Esophagus muscularis mucosa (tissue), 4 donors: ENCODE data around the gene PAXX. TPM values are rescaled to one million over a fixed set of nuclear protein-coding genes. Genes with fewer than 3 reads are reported as not detected.

Experiments
- DNase-seq: peaks from one replicate; pipeline ENCODE4 v3.0.0-alpha.2; 2017; ENCODE audit errors: extremely low spot score
- H3K27ac ChIP-seq, 4 donors: fragments of 200-600 bp; sonication (generic); replicated peaks in 1 of 4; 1 replicate in 3 of 4; 2 replicates in 1 of 4; pipeline ENCODE4 v1.5.1; 2016 to 2019; ENCODE audit warnings: mild to moderate bottlenecking in 1 of 4
- H3K27me3 ChIP-seq, 4 donors: fragments of 200-600 bp; sonication (generic); one replicate each; pipeline versions ENCODE4 v1.5.1 to v1.6.0; 2016 to 2019
- H3K36me3 ChIP-seq, 4 donors: fragments of 200-600 bp; sonication (generic); one replicate each; pipeline ENCODE4 v1.5.1; 2016 to 2019
- H3K4me1 ChIP-seq, 4 donors: fragments of 200-600 bp; sonication (generic); one replicate each; pipeline ENCODE4 v1.5.1; 2016 to 2019
- H3K4me3 ChIP-seq, 4 donors: fragments of 200-600 bp; sonication (generic); 1 replicate in 2 of 4; 2 replicates in 2 of 4; pipeline ENCODE4 v1.5.1; 2016 to 2019; ENCODE audit warnings: mild to moderate bottlenecking in 4 of 4, moderate library complexity in 1 of 4
- H3K9me3 ChIP-seq, 4 donors: fragments of 200-600 bp; sonication (generic); 1 replicate in 3 of 4; 2 replicates in 1 of 4; pipeline ENCODE4 v1.5.1; 2016 to 2019
- CTCF ChIP-seq, 3 experiments: fragments of 200-600 bp in 2 of 3; fragments of 450-650 bp in 1 of 3; sonication (generic) in 2 of 3; IDR thresholded peaks; one replicate each; pipeline ENCODE4 v1.5.1; 2017 to 2019; ENCODE audit warnings: antibody characterized with exemption in 3 of 3, mild to moderate bottlenecking in 2 of 3, moderate library complexity in 1 of 3
- EP300 ChIP-seq: sonication (generic); formaldehyde crosslinking; IDR thresholded peaks from one replicate; pipeline ENCODE4 v1.6.1; 2017; ENCODE audit warnings: antibody characterized with exemption
- POLR2A ChIP-seq: fragments of 450-650 bp; IDR thresholded peaks from one replicate; pipeline ENCODE4 v1.6.1; 2017; ENCODE audit warnings: antibody characterized with exemption, moderate library complexity, mild to moderate bottlenecking, low read depth
- POLR2AphosphoS5 ChIP-seq, 2 donors: sonication (generic); formaldehyde crosslinking; IDR thresholded peaks; one replicate each; pipeline ENCODE4 v1.6.1; 2017; ENCODE audit warnings: antibody characterized with exemption in 2 of 2
- WGBS: methylation state at CpG from one replicate; pipeline ENCODE4 v1.1.5; 2018; 5-methylcytosine and 5-hydroxymethylcytosine counted together
- intact Hi-C: fragments of 100-400 bp; cut with DNase I; formaldehyde crosslinking; loops from one replicate; pipeline ENCODE4 v1.15.1; 2023
- total RNA-seq, 4 donors: library from RNA; depleted of rRNA; stranded (reverse); fragments of >200 nt; gene quantifications; one replicate each; pipeline versions ENCODE4 v1.1.0 to v1.2.1, GENCODE V29; 2016

PAXX gene
- total RNA-seq, 4 donors from 2014 or later: 28.8 to 39.9 (median 37.8) TPM

- intact Hi-C loops: no loop called here
- Histone ChIP-seq H3K4me3 (peak overlapping the region; percentile 54 to 68 (median 56)), H3K27me3 (peaks cover 0 to 39% (median 0%) of the 10 kb centered on the region in 4 donors), H3K36me3 (no peaks in the 10 kb centered on the region), H3K4me1 (peaks cover 30 to 57% (median 50%) of the 10 kb centered on the region in 4 donors), H3K9me3 (no peaks in the 10 kb centered on the region), H3K27ac (peak overlapping the region in 3 of 4 donors; percentile 48 to 64 (median 52))
- 9% methylated on average over 12 of the region's 78 CpGs for WGBS
- TF ChIP-seq POLR2A (no peak), EP300 (no peak), POLR2AphosphoS5 (IDR thresholded peaks at IDR 0.05) (no peak), CTCF (IDR thresholded peaks at IDR 0.05) (no peak)
- no peak for DNase-seq
Observed at GRCh38 chr9:136978073-136978864, 14.0 kb upstream of the PAXX start.

GRCh38 chr9:136978865-136979544, 13.2 kb upstream of the PAXX start:
- intact Hi-C loops: no loop called here
- TF ChIP-seq POLR2AphosphoS5 (IDR thresholded peaks at IDR 0.05): no peak
- TF ChIP-seq EP300: no peak
- TF ChIP-seq CTCF (IDR thresholded peaks at IDR 0.05): no peak
- TF ChIP-seq POLR2A: no peak
- no peaks in the 10 kb centered on the region for H3K36me3 ChIP-seq
- H3K9me3 ChIP-seq: no peaks in the 10 kb centered on the region
- WGBS: 44% methylated on average over 21 of the region's 41 CpGs
- peaks cover 0 to 46% (median 0%) of the 10 kb centered on the region in 4 donors for H3K27me3 ChIP-seq
- peaks cover 30 to 57% (median 51%) of the 10 kb centered on the region in 4 donors for H3K4me1 ChIP-seq
- H3K4me3 ChIP-seq: no peak overlapping the region
- peak overlapping the region in 1 of 4 donors; percentile 18 for H3K27ac ChIP-seq
- DNase-seq: no peak

- no peak for DNase-seq
- Histone ChIP-seq H3K9me3 (no peaks in the 10 kb centered on the region), H3K4me3 (no peak overlapping the region), H3K27ac (no peak overlapping the region), H3K4me1 (peaks cover 37 to 58% (median 52%) of the 10 kb centered on the region in 4 donors), H3K27me3 (peaks cover 0 to 56% (median 4%) of the 10 kb centered on the region in 4 donors), H3K36me3 (no peaks in the 10 kb centered on the region)
- TF ChIP-seq POLR2A: no peak
- TF ChIP-seq EP300: no peak
- TF ChIP-seq CTCF (IDR thresholded peaks at IDR 0.05): no peak
- no peak for TF ChIP-seq POLR2AphosphoS5 (IDR thresholded peaks at IDR 0.05)
- intact Hi-C loops: no loop called here
- 87% methylated on average over 11 of the region's 26 CpGs for WGBS
Observed at GRCh38 chr9:136979769-136980587, 12.2 kb upstream of the PAXX start.

- Histone ChIP-seq H3K4me3 (no peak overlapping the region), H3K4me1 (peaks cover 40 to 57% (median 52%) of the 10 kb centered on the region in 4 donors), H3K9me3 (no peaks in the 10 kb centered on the region), H3K27ac (peak overlapping the region in 2 of 4 donors; percentile 49 to 65), H3K27me3 (peaks cover 0 to 65% (median 13%) of the 10 kb centered on the region in 4 donors), H3K36me3 (no peaks in the 10 kb centered on the region)
- TF ChIP-seq POLR2A (no peak), EP300 (no peak), POLR2AphosphoS5 (IDR thresholded peaks at IDR 0.05) (no peak), CTCF (IDR thresholded peaks at IDR 0.05) (no peak)
- intact Hi-C loops: no loop called here
- 90% methylated on average over 13 of the region's 16 CpGs for WGBS
- DNase-seq: no peak
Observed at GRCh38 chr9:136980669-136981478, 11.3 kb upstream of the PAXX start.
